ENCODE measurements around the gene MYBL2.

MYBL2 gene

GRCh38 chr20:43725666-43726065 lies 58.8 kb downstream of the MYBL2 start:
- H3K36me3 ChIP-seq (ENCODE audit: control insufficient read depth, insufficient read depth, low read length): peaks cover 5% of the 10 kb centered on the region
- H2AFZ ChIP-seq: no peak overlapping the region
- no peak overlapping the region for H3K27ac ChIP-seq
- TF ChIP-seq CTCF (IDR thresholded peaks at IDR 0.05): no peak
- no peaks in the 10 kb centered on the region for H3K9me3 ChIP-seq (ENCODE audit: control insufficient read depth, low read length)
- no peak overlapping the region for H3K4me3 ChIP-seq (ENCODE audit: low read depth, low read length)
- H3K79me2 ChIP-seq: no peaks in the 10 kb centered on the region
- no peaks in the 10 kb centered on the region for H3K4me1 ChIP-seq
- H3K9ac ChIP-seq: no peak overlapping the region
- no peaks in the 10 kb centered on the region for H3K27me3 ChIP-seq (ENCODE audit: control insufficient read depth, insufficient read depth, low read length)
- H3K4me2 ChIP-seq (ENCODE audit: low read length): no peak overlapping the region

DNA sequence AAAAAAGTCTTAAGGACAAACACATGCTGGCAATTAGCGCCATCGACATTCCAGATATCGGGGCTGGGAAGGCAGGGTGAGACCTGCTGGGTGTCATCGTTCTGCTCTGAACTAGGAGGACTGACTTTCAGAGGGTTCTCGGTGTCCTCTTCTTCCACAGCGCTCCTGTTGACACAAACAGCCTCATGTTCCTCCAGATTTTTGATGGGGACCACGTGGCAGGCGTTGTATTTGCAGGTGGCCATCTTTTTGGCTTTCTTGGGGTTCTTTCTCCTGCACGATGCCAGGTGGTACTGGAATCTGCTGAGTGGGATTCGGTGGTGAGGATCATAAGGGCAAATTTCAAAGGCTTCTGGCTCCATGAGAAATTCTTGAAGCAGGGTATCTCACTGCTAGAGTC lies 59.4 kb downstream of the MYBL2 start:
- Histone ChIP-seq H3K27ac (no peak overlapping the region), H3K36me3 (ENCODE audit: control insufficient read depth, insufficient read depth, low read length) (peaks cover 5% of the 10 kb centered on the region), H2AFZ (no peak overlapping the region), H3K27me3 (ENCODE audit: control insufficient read depth, insufficient read depth, low read length) (no peaks in the 10 kb centered on the region), H3K9me3 (ENCODE audit: control insufficient read depth, low read length) (no peaks in the 10 kb centered on the region), H3K4me1 (no peaks in the 10 kb centered on the region), H3K9ac (no peak overlapping the region), H3K79me2 (no peaks in the 10 kb centered on the region), H3K4me3 (ENCODE audit: low read depth, low read length) (no peak overlapping the region), H3K4me2 (ENCODE audit: low read length) (no peak overlapping the region)
- TF ChIP-seq CTCF (IDR thresholded peaks at IDR 0.05): no peak

DNA sequence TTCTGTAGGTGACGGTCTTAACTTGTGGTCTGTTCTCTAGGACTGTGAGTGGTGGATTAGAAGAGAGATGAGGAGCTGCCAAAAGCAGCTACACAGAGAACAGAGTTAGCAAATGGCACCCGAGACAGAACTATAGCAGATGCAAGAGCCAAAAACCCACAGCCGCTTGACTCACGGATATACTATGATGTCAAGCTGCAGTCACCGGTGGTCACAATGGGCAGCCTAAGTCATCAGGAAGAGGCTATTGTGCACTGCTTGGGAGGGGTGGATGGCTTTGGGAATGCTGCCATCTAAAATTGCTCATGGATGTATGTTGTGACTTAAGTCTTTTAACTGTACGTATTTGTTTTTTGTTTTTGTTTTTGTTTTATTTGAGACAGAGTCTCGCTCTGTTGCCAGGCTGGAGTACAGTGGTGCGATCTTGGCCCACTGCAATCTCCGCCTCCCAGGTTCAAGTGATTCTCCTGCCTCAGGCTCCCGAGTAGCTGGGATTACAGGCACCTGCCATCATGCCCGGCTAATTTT lies 60.0 kb downstream of the MYBL2 start, which contains the start of gene GTSF1L:
Gene GTSF1L (minus strand): TSS at position 192 of the 528 bp plus-strand sequence. CDS start 308 bp downstream, outside the sequence.
- Histone ChIP-seq H3K4me3 (ENCODE audit: low read depth, low read length) (no peak within 1 kb of the TSS), H2AFZ (no peak within 1 kb of the TSS), H3K9ac (no peak within 1 kb of the TSS), H3K79me2 (no peaks in the 10 kb centered on the region), H3K36me3 (ENCODE audit: control insufficient read depth, insufficient read depth, low read length) (peaks cover 5% of the 10 kb centered on the region), H3K27me3 (ENCODE audit: control insufficient read depth, insufficient read depth, low read length) (no peaks in the 10 kb centered on the region), H3K4me1 (no peaks in the 10 kb centered on the region), H3K27ac (no peak within 1 kb of the TSS), H3K4me2 (ENCODE audit: low read length) (no peak within 1 kb of the TSS), H3K9me3 (ENCODE audit: control insufficient read depth, low read length) (no peaks in the 10 kb centered on the region)
- no peak for TF ChIP-seq CTCF (IDR thresholded peaks at IDR 0.05)

GRCh38 chr20:43727980-43728590 lies 61.2 kb downstream of the MYBL2 start:
- Histone ChIP-seq H3K79me2 (no peaks in the 10 kb centered on the region), H3K9ac (no peak overlapping the region), H3K4me3 (ENCODE audit: low read depth, low read length) (no peak overlapping the region), H3K4me2 (ENCODE audit: low read length) (no peak overlapping the region), H3K27ac (no peak overlapping the region), H3K36me3 (ENCODE audit: control insufficient read depth, insufficient read depth, low read length) (peaks cover 5% of the 10 kb centered on the region), H3K27me3 (ENCODE audit: control insufficient read depth, insufficient read depth, low read length) (no peaks in the 10 kb centered on the region), H3K9me3 (ENCODE audit: control insufficient read depth, low read length) (no peaks in the 10 kb centered on the region), H3K4me1 (no peaks in the 10 kb centered on the region), H2AFZ (no peak overlapping the region)
- TF ChIP-seq CTCF (IDR thresholded peaks at IDR 0.05): no peak

Data from parathyroid adenoma (tissue), 2 donors.